ENCODE results near the gene RUSC2.

RUSC2 gene

GRCh38 chr9:35489313-35490154 is at the start of gene RUSC2:
RUSC2 (plus strand) TSS chr9:35490111; CDS start chr9:35546522, 56,411 bp downstream.
- H3K4me3 ChIP-seq (ENCODE audit: low read depth, low read length): no peak within 1 kb of the TSS
- peak; percentile 14; the same call in 1 of the 2 replicates for TF ChIP-seq CTCF (IDR thresholded peaks at IDR 0.05; ENCODE audit: borderline replicate concordance, insufficient read depth, low read depth, low read length)

GRCh38 chr9:35446012-35446411 is 43.9 kb upstream of the RUSC2 start:
- H3K4me3 ChIP-seq (ENCODE audit: low read depth, low read length): no peak overlapping the region
- no peak for TF ChIP-seq CTCF (IDR thresholded peaks at IDR 0.05; ENCODE audit: borderline replicate concordance, insufficient read depth, low read depth, low read length)

GRCh38 chr9:35448496-35448895 is 41.4 kb upstream of the RUSC2 start:
- no peak for TF ChIP-seq CTCF (IDR thresholded peaks at IDR 0.05; ENCODE audit: borderline replicate concordance, insufficient read depth, low read depth, low read length)
- no peak overlapping the region for H3K4me3 ChIP-seq (ENCODE audit: low read depth, low read length)

- no peak overlapping the region for H3K4me3 ChIP-seq (ENCODE audit: low read depth, low read length)
- no peak for TF ChIP-seq CTCF (IDR thresholded peaks at IDR 0.05; ENCODE audit: borderline replicate concordance, insufficient read depth, low read depth, low read length)
These were observed 37.4 kb upstream of the RUSC2 start for GRCh38 chr9:35452481-35452880.

GRCh38 chr9:35453786-35454185 is 36.1 kb upstream of the RUSC2 start:
- no peak overlapping the region for H3K4me3 ChIP-seq (ENCODE audit: low read depth, low read length)
- TF ChIP-seq CTCF (IDR thresholded peaks at IDR 0.05; ENCODE audit: borderline replicate concordance, insufficient read depth, low read depth, low read length): no peak

- no peak overlapping the region for H3K4me3 ChIP-seq (ENCODE audit: low read depth, low read length)
- TF ChIP-seq CTCF (IDR thresholded peaks at IDR 0.05; ENCODE audit: borderline replicate concordance, insufficient read depth, low read depth, low read length): no peak
These were observed 25.5 kb upstream of the RUSC2 start for GRCh38 chr9:35464141-35465025.
